AML-193 (cell line): Measurements from ENCODE around the gene ASPSCR1.

Experiments
- DNase-seq, 2 experiments: peaks; one replicate each; lab custom pipeline; 2025; lab: John Stamatoyannopoulos, UW

ASPSCR1 gene

GRCh38 chr17:82023447-82024241, 46.2 kb downstream of the ASPSCR1 start:
- DNase-seq = peak; percentile 26

GRCh38 chr17:82024859-82025258, 47.4 kb downstream of the ASPSCR1 start:
- no peak for DNase-seq

GRCh38 chr17:82025401-82026107, 48.1 kb downstream of the ASPSCR1 start:
- no peak for DNase-seq

- DNase-seq = no peak
These were observed 50.8 kb downstream of the ASPSCR1 start for GRCh38 chr17:82028246-82028645.

- DNase-seq = no peak
These were observed 51.5 kb downstream of the ASPSCR1 start for GRCh38 chr17:82028966-82029365.

GRCh38 chr17:82029391-82029790, 52.0 kb downstream of the ASPSCR1 start:
- no peak for DNase-seq

- no peak for DNase-seq
These were observed 52.6 kb downstream of the ASPSCR1 start for GRCh38 chr17:82029990-82030469.

- DNase-seq = peak; percentile 70 to 79
These were observed 53.3 kb downstream of the ASPSCR1 start for GRCh38 chr17:82030470-82031302.

GRCh38 chr17:82031303-82031884, 54.0 kb downstream of the ASPSCR1 start, which contains the start of gene RAC3:
RAC3 (plus strand) TSS chr17:82031678; CDS start chr17:82031762, 84 bp downstream.
- DNase-seq = peak in 1 of 2 experiments; percentile 56

- DNase-seq = peak in 1 of 2 experiments; percentile 19
These were observed 54.6 kb downstream of the ASPSCR1 start for GRCh38 chr17:82031885-82032627.

GRCh38 chr17:82033359-82034085, 56.1 kb downstream of the ASPSCR1 start:
- no peak for DNase-seq

- no peak for DNase-seq
These were observed 57.1 kb downstream of the ASPSCR1 start for GRCh38 chr17:82034371-82035011.

- no peak for DNase-seq
These were observed 58.1 kb downstream of the ASPSCR1 start for GRCh38 chr17:82035488-82035887.

- DNase-seq = no peak
These were observed 58.7 kb downstream of the ASPSCR1 start for GRCh38 chr17:82035956-82036633.

- DNase-seq = no peak
These were observed 59.2 kb downstream of the ASPSCR1 start for GRCh38 chr17:82036634-82037091.

- peak; percentile 97 to 98 for DNase-seq
These were observed 59.9 kb downstream of the ASPSCR1 start, which contains the start of gene DCXR for GRCh38 chr17:82037092-82037888. DCXR (minus strand) TSS chr17:82037697; CDS start chr17:82037682, 15 bp downstream.

GRCh38 chr17:82037889-82038195, 60.4 kb downstream of the ASPSCR1 start:
- no peak for DNase-seq

GRCh38 chr17:82038796-82039409, 61.5 kb downstream of the ASPSCR1 start:
- DNase-seq = peak; percentile 25 to 55
